OCI-LY7 (cell line): ENCODE data around the gene LDAH. TPM values are rescaled to one million over a fixed set of nuclear protein-coding genes. Genes with fewer than 3 reads are reported as not detected.

Source experiments
- BruUV-seq: library from RNA; stranded (reverse); fragments of 400-500 nt; replicated peaks from 2 replicates; lab custom pipeline; 2021; lab: Mats Ljungman, UMichigan
- CTCF ChIA-PET: fragments of 300-600 bp; sonication (Branson Sonifier 250); formaldehyde crosslinking; loops from one replicate; lab custom pipeline; 2022; ENCODE audit warnings: antibody characterized with exemption; ENCODE audit not compliant: unreplicated experiment; lab: Charles Lee
- POLR2A ChIA-PET: fragments of 300-600 bp; sonication (Branson Sonifier 250); formaldehyde crosslinking; loops from one replicate; lab custom pipeline; 2022; ENCODE audit warnings: antibody characterized with exemption; lab: Charles Lee
- DNase-seq: peaks from one replicate; pipeline ENCODE4 v3.0.0-alpha.2; 2015; ENCODE audit warnings: low spot score
- H2AFZ ChIP-seq: fragments of 200-600 bp; sonication (generic), shearing (Covaris generic); 2 replicates; pipeline ENCODE4 v1.6.1; 2014; ENCODE audit warnings: mild to moderate bottlenecking, antibody characterized with exemption, low read length, moderate library complexity
- H3K27ac ChIP-seq: fragments of 200-600 bp; sonication (generic); 2 replicates; pipeline ENCODE4 v1.5.1; 2014; ENCODE audit warnings: mixed run types, low read depth, mild to moderate bottlenecking, moderate library complexity, low read length, inconsistent platforms; ENCODE audit not compliant: poor library complexity, severe bottlenecking
- H3K36me3 ChIP-seq: fragments of 200-600 bp; sonication (generic); 2 replicates; pipeline ENCODE4 v1.6.1; 2014; ENCODE audit warnings: mild to moderate bottlenecking, antibody characterized with exemption, low read length, moderate library complexity, mixed read lengths; ENCODE audit not compliant: insufficient read depth
- H3K4me1 ChIP-seq: fragments of 200-600 bp; sonication (generic); 2 replicates; pipeline ENCODE4 v1.5.1; 2014; ENCODE audit warnings: mild to moderate bottlenecking, low read length; ENCODE audit not compliant: insufficient read depth, poor library complexity, severe bottlenecking
- H3K4me2 ChIP-seq: fragments of 200-600 bp; sonication (generic); 2 replicates; pipeline ENCODE4 v1.6.1; 2014; ENCODE audit warnings: mild to moderate bottlenecking, low read length
- H3K4me3 ChIP-seq: fragments of 200-600 bp; sonication (generic); 2 replicates; pipeline ENCODE4 v1.5.1; 2014; ENCODE audit warnings: mild to moderate bottlenecking, low read depth, low read length; ENCODE audit not compliant: poor library complexity, severe bottlenecking
- H3K79me2 ChIP-seq: fragments of 200-600 bp; sonication (generic); 2 replicates; pipeline ENCODE4 v1.6.1; 2016; ENCODE audit warnings: low read depth, mild to moderate bottlenecking, low read length, moderate library complexity, mixed read lengths; ENCODE audit not compliant: insufficient read depth
- H3K9me2 ChIP-seq: fragments of 200-600 bp; sonication (generic); 2 replicates; pipeline ENCODE4 v1.6.1; 2016; ENCODE audit warnings: mild to moderate bottlenecking, low read length, mixed read lengths; ENCODE audit not compliant: insufficient read depth
- H3K9me3 ChIP-seq: fragments of 200-600 bp; sonication (generic); 2 replicates; pipeline ENCODE4 v1.6.1; 2014; ENCODE audit warnings: mild to moderate bottlenecking, mixed run types, low read length, mixed read lengths
- H4K20me1 ChIP-seq: fragments of 200-600 bp; sonication (generic); 2 replicates; pipeline ENCODE4 v1.6.1; 2014; ENCODE audit warnings: mild to moderate bottlenecking, antibody characterized with exemption, low read length, moderate library complexity, mixed read lengths; ENCODE audit not compliant: insufficient read depth
- CTCF ChIP-seq: fragments of 200-600 bp; sonication (generic); conservative IDR thresholded peaks from 2 replicates; pipeline ENCODE4 v1.5.1; 2014; ENCODE audit warnings: mild to moderate bottlenecking, antibody characterized with exemption, low read length, moderate library complexity, mixed read lengths
- EZH2phosphoT487 ChIP-seq: fragments of 200-600 bp; sonication (generic); IDR thresholded peaks from 2 replicates; pipeline ENCODE4 v1.6.1; 2018; ENCODE audit warnings: low read depth, borderline replicate concordance, mild to moderate bottlenecking, mixed run types, antibody characterized with exemption, low read length, moderate library complexity, mixed read lengths
- intact Hi-C: fragments of 100-400 bp; cut with micrococcal nuclease; formaldehyde crosslinking; loops from one replicate; pipeline ENCODE4 v1.10.0; 2022; ENCODE audit not compliant: unreplicated experiment
- total RNA-seq, 2 experiments: library from RNA; depleted of rRNA in 1 of 2; stranded (reverse); fragments of >200 nt in 1 of 2; shearing (Covaris generic) in 1 of 2; gene quantifications; 2 replicates each; pipeline ENCODE4 v1.2.3, GENCODE V29; 2014 to 2022

The LDAH gene
- total RNA-seq, 2 experiments from 2014 or later: 21.7 to 38.1 TPM

GRCh38 chr2:20738772-20739171 is 84.1 kb downstream of the LDAH start:
- TF ChIP-seq EZH2phosphoT487: no peak
- no peak for TF ChIP-seq CTCF
- intact Hi-C loops: no loop called here
- Histone ChIP-seq H3K4me3 (no peak overlapping the region), H3K4me1 (peaks cover 27% of the 10 kb centered on the region), H3K4me2 (no peak overlapping the region), H2AFZ (no peak overlapping the region), H3K27ac (no peak overlapping the region), H4K20me1 (no peaks in the 10 kb centered on the region), H3K9me3 (no peaks in the 10 kb centered on the region), H3K9me2 (no peaks in the 10 kb centered on the region), H3K36me3 (peaks cover 38% of the 10 kb centered on the region), H3K79me2 (no peaks in the 10 kb centered on the region)
- DNase-seq: no peak
- CTCF ChIA-PET: no interaction called here
- POLR2A ChIA-PET: interaction anchor here (0.6 to 1.2 kb wide), 3 partner anchors 12 to 132 kb away, joined by 3 to 6 read pairs (median 4); no protein-coding TSS in a partner anchor
- no TSS peak for BruUV-seq

- Histone ChIP-seq H2AFZ (no peak overlapping the region; the same call in 1 of the 2 replicates), H3K79me2 (no peaks in the 10 kb centered on the region), H3K36me3 (peaks cover 33% of the 10 kb centered on the region), H3K27ac (peak overlapping the region; percentile 58), H3K9me3 (no peaks in the 10 kb centered on the region), H3K4me2 (peak overlapping the region; percentile 65), H4K20me1 (no peaks in the 10 kb centered on the region), H3K4me1 (peaks cover 26% of the 10 kb centered on the region), H3K4me3 (peak overlapping the region; percentile 8), H3K9me2 (no peaks in the 10 kb centered on the region)
- BruUV-seq: no TSS peak
- intact Hi-C loops: no loop called here
- ChIA-PET POLR2A (interaction anchor here (0.8 kb wide), 1 partner anchor 8 kb away, joined by 3 read pairs; no protein-coding TSS in a partner anchor), CTCF (no interaction called here)
- DNase-seq: peak; percentile 68
- TF ChIP-seq EZH2phosphoT487 (no peak), CTCF (no peak)
These were observed 85.4 kb downstream of the LDAH start for GRCh38 chr2:20737505-20737904.

GRCh38 chr2:20728114-20728758 is 94.7 kb downstream of the LDAH start:
- Histone ChIP-seq H3K4me3 (no peak overlapping the region), H3K9me2 (no peaks in the 10 kb centered on the region), H3K36me3 (no peaks in the 10 kb centered on the region), H3K4me2 (no peak overlapping the region), H3K9me3 (no peaks in the 10 kb centered on the region), H2AFZ (no peak overlapping the region), H3K79me2 (no peaks in the 10 kb centered on the region), H3K27ac (no peak overlapping the region), H4K20me1 (no peaks in the 10 kb centered on the region), H3K4me1 (no peaks in the 10 kb centered on the region)
- DNase-seq: no peak
- no TSS peak for BruUV-seq
- POLR2A ChIA-PET: interaction anchor here (1.2 to 1.5 kb wide), 2 partner anchors 11 to 18 kb away, joined by 3 to 6 read pairs; no protein-coding TSS in a partner anchor
- no peak for TF ChIP-seq EZH2phosphoT487
- no peak for TF ChIP-seq CTCF
- intact Hi-C loops: no loop called here
- CTCF ChIA-PET: no interaction called here
